Right atrium auricular region (tissue), 2 donors: ENCODE data around the gene C3orf52. TPM values are rescaled to one million over a fixed set of nuclear protein-coding genes. Genes with fewer than 3 reads are reported as not detected.

Experiments used
- DNase-seq: peaks from one replicate; pipeline ENCODE4 v3.0.0-alpha.2; 2019; ENCODE audit warnings: low spot score
- H3K27ac ChIP-seq, 2 donors: fragments of 200-600 bp; sonication (generic); 1 replicate in 1 of 2; 2 replicates in 1 of 2; pipeline ENCODE4 v1.5.1; 2016 to 2019
- H3K27me3 ChIP-seq, 2 donors: fragments of 200-600 bp; sonication (generic); one replicate each; pipeline versions ENCODE4 v1.5.1 to v1.6.0; 2017 to 2019
- H3K36me3 ChIP-seq: fragments of 200-600 bp; sonication (generic); one replicate; pipeline ENCODE4 v1.5.1; 2016
- H3K4me1 ChIP-seq, 2 donors: fragments of 200-600 bp; sonication (generic); one replicate each; pipeline versions ENCODE4 v1.5.1 to v1.6.0; 2017 to 2019
- H3K4me3 ChIP-seq, 2 donors: fragments of 200-600 bp; sonication (generic); 1 replicate in 1 of 2; 2 replicates in 1 of 2; pipeline ENCODE4 v1.5.1; 2017 to 2019; ENCODE audit warnings: mild to moderate bottlenecking in 1 of 2, moderate library complexity in 1 of 2
- H3K9me3 ChIP-seq, 2 donors: fragments of 200-600 bp; sonication (generic); one replicate each; pipeline ENCODE4 v1.5.1; 2019
- CTCF ChIP-seq, 2 donors: fragments of 200-600 bp; sonication (generic); IDR thresholded peaks; one replicate each; pipeline ENCODE4 v1.5.1; 2019; ENCODE audit warnings: antibody characterized with exemption in 2 of 2
- total RNA-seq, 2 donors: library from RNA; depleted of rRNA; stranded (reverse); fragments of >200 nt; gene quantifications; one replicate each; pipeline ENCODE4 v1.1.0, GENCODE V29; 2016

Gene C3orf52
- total RNA-seq, 2 donors from 2014 or later = 1.5 to 1.8 TPM

GRCh38 chr3:112138219-112138969 is 52.2 kb downstream of the C3orf52 start:
- DNase-seq = no peak
- H3K4me1 ChIP-seq = no peaks in the 10 kb centered on the region
- H3K9me3 ChIP-seq = peaks cover 0 to under 1% of the 10 kb centered on the region in 2 donors
- no peak overlapping the region for H3K27ac ChIP-seq
- H3K4me3 ChIP-seq = no peak overlapping the region
- no peak for TF ChIP-seq CTCF (IDR thresholded peaks at IDR 0.05)
- no peaks in the 10 kb centered on the region for H3K36me3 ChIP-seq
- H3K27me3 ChIP-seq = no peaks in the 10 kb centered on the region

- no peak for DNase-seq
- H3K4me1 ChIP-seq = no peaks in the 10 kb centered on the region
- TF ChIP-seq CTCF (IDR thresholded peaks at IDR 0.05) = no peak
- H3K4me3 ChIP-seq = no peak overlapping the region
- H3K27ac ChIP-seq = no peak overlapping the region
- no peaks in the 10 kb centered on the region for H3K36me3 ChIP-seq
- no peaks in the 10 kb centered on the region for H3K27me3 ChIP-seq
- peaks cover 0 to 7% of the 10 kb centered on the region in 2 donors for H3K9me3 ChIP-seq
Observed at GRCh38 chr3:112140584-112140983, 54.4 kb downstream of the C3orf52 start.

- Histone ChIP-seq H3K4me3 (no peak overlapping the region), H3K27ac (no peak overlapping the region)
- TF ChIP-seq CTCF (IDR thresholded peaks at IDR 0.05) = no peak
Observed at GRCh38 chr3:112141293-112141692, 55.1 kb downstream of the C3orf52 start.

GRCh38 chr3:112143251-112143650 is 57.1 kb downstream of the C3orf52 start:
- H3K4me3 ChIP-seq = no peak overlapping the region
- peaks cover 0 to 23% of the 10 kb centered on the region in 2 donors for H3K9me3 ChIP-seq
- TF ChIP-seq CTCF (IDR thresholded peaks at IDR 0.05) = no peak
- no peaks in the 10 kb centered on the region for H3K27me3 ChIP-seq
- no peaks in the 10 kb centered on the region for H3K4me1 ChIP-seq
- H3K27ac ChIP-seq = no peak overlapping the region
- no peak for DNase-seq
- no peaks in the 10 kb centered on the region for H3K36me3 ChIP-seq

More at GRCh38 chr3:112141293-112141692, 55.1 kb downstream of the C3orf52 start:
- no peak for DNase-seq
- Histone ChIP-seq H3K27me3 (no peaks in the 10 kb centered on the region), H3K9me3 (peaks cover 0 to 7% of the 10 kb centered on the region in 2 donors), H3K36me3 (no peaks in the 10 kb centered on the region), H3K4me1 (no peaks in the 10 kb centered on the region)

- Histone ChIP-seq H3K4me3 (no peak overlapping the region), H3K27me3 (no peaks in the 10 kb centered on the region), H3K4me1 (no peaks in the 10 kb centered on the region), H3K9me3 (peaks cover 0 to 23% of the 10 kb centered on the region in 2 donors), H3K36me3 (no peaks in the 10 kb centered on the region), H3K27ac (no peak overlapping the region)
- TF ChIP-seq CTCF (IDR thresholded peaks at IDR 0.05) = no peak
- DNase-seq = no peak
Observed at GRCh38 chr3:112143689-112144088, 57.5 kb downstream of the C3orf52 start.

GRCh38 chr3:112149136-112149535 is 62.9 kb downstream of the C3orf52 start:
- peaks cover 0 to 28% of the 10 kb centered on the region in 2 donors for H3K9me3 ChIP-seq
- no peak for DNase-seq
- no peak overlapping the region for H3K4me3 ChIP-seq
- no peaks in the 10 kb centered on the region for H3K27me3 ChIP-seq
- no peak overlapping the region for H3K27ac ChIP-seq
- no peaks in the 10 kb centered on the region for H3K4me1 ChIP-seq
- H3K36me3 ChIP-seq = no peaks in the 10 kb centered on the region
- TF ChIP-seq CTCF (IDR thresholded peaks at IDR 0.05) = no peak
